ENCODE measurements around the gene NLRC5.

Gene NLRC5

GRCh38 chr16:56950051-56950450 lies 39.3 kb upstream of the NLRC5 start:
- no peak for TF ChIP-seq POLR2A (IDR thresholded peaks at IDR 0.05; ENCODE audit: low read depth, low read length)
- FAIRE-seq (no peak), DNase-seq (ENCODE audit: insufficient read length, low spot score) (no peak)

- DNase-seq (ENCODE audit: insufficient read length, low spot score) (no peak), FAIRE-seq (no peak)
- TF ChIP-seq POLR2A (IDR thresholded peaks at IDR 0.05; ENCODE audit: low read depth, low read length): no peak
These were observed 38.9 kb upstream of the NLRC5 start for GRCh38 chr16:56950455-56950854.

GRCh38 chr16:56950881-56951771 lies 38.2 kb upstream of the NLRC5 start:
- TF ChIP-seq POLR2A (IDR thresholded peaks at IDR 0.05; ENCODE audit: low read depth, low read length): no peak
- FAIRE-seq: no peak
- DNase-seq (ENCODE audit: insufficient read length, low spot score): peak; percentile 59

- no peak for TF ChIP-seq POLR2A (IDR thresholded peaks at IDR 0.05; ENCODE audit: low read depth, low read length)
- DNase-seq (ENCODE audit: insufficient read length, low spot score): no peak
- no peak for FAIRE-seq
These were observed 36.4 kb upstream of the NLRC5 start for GRCh38 chr16:56953006-56953405.

DNA sequence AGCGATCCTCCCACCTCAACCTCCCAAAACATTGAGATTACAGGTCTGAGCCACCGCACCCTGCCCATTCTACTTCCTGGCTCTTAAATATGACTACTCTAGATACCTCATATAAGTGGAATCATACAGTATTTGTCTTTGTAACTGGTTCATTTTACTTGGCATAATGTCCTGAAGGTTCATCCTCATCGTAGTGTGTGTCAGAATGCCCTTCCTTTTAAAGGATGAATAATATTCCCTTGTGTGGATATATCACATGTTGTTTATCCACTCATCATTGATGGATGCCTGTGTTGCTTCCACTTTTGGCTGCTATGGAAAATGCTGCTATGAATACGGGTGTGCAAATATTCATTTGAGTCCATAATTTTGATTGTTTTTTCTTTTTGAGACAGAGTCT lies 33.3 kb upstream of the NLRC5 start:
- no peak for TF ChIP-seq POLR2A (IDR thresholded peaks at IDR 0.05; ENCODE audit: low read depth, low read length)
- FAIRE-seq (no peak), DNase-seq (ENCODE audit: insufficient read length, low spot score) (no peak)

DNA sequence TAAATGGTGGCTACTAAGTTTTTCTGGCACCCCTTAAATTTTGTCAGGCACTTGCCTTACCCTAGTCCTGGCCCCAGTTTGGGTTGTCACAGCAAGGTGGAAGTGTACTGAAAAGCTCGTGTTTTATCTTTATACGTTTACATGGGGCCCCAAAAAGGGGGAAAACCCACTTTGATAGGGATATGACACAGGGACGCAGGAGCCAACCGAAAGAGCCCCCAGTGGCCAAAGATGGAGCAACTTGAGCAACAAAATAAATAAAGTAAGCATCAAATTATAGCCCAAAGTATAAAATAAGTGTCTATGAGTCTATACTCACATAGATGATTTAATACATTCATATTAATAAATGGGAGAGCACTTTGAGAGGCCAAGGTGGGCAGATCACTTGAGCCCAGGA lies 32.6 kb upstream of the NLRC5 start:
- DNase-seq (ENCODE audit: insufficient read length, low spot score) (no peak), FAIRE-seq (no peak)
- TF ChIP-seq POLR2A (IDR thresholded peaks at IDR 0.05; ENCODE audit: low read depth, low read length): no peak

GRCh38 chr16:56960681-56961281 lies 28.6 kb upstream of the NLRC5 start:
- no peak for TF ChIP-seq POLR2A (IDR thresholded peaks at IDR 0.05; ENCODE audit: low read depth, low read length)
- DNase-seq (ENCODE audit: insufficient read length, low spot score) (no peak), FAIRE-seq (no peak)

DNA sequence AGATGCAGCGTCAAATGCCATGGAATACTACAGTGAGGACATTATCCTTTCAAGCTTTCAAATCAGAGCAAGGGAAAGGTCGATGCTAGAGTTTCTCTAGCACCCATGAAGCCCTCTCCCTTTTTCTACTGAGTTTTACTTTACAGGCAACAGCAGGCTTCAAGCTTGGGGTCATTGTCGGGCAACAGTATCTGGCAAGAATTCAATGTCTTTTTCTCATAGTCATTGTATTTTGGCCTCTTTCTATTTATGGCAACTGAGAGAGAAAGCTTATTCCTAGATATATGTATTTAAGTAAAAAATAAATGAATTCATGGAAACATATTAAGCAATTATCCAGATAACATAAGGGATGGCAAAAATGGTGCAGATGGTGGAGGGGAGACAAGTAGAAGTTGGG lies 28.0 kb upstream of the NLRC5 start:
- TF ChIP-seq POLR2A (IDR thresholded peaks at IDR 0.05; ENCODE audit: low read depth, low read length): no peak
- FAIRE-seq: no peak

DNA sequence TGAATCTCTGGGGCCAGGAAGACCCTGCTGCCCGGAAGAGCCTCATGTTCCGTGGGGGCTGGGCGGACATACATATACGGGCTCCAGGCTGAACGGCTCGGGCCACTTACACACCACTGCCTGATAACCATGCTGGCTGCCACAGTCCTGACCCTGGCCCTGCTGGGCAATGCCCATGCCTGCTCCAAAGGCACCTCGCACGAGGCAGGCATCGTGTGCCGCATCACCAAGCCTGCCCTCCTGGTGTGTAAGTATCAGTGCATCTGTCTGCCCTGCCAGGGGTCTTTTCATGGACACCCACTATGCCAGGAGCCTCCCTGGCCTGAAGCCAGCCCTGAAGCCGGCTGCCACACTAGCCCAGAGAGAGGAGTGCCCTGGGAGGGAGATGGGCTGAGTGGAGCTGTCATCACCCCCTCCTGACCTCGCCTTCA lies 27.5 kb upstream of the NLRC5 start, which contains the start of gene CETP:
Gene CETP, plus strand, starts transcription at position 100 of the 431 bp plus-strand sequence. Its CDS starts 30 bp downstream, at position 130.
- FAIRE-seq (no peak), DNase-seq (ENCODE audit: insufficient read length, low spot score) (no peak)
- TF ChIP-seq POLR2A (IDR thresholded peaks at IDR 0.05; ENCODE audit: low read depth, low read length): no peak

More for the DNA sequence above, 28.0 kb upstream of the NLRC5 start:
- no peak for DNase-seq (ENCODE audit: insufficient read length, low spot score)

GRCh38 chr16:56964243-56965148 lies 24.9 kb upstream of the NLRC5 start:
- TF ChIP-seq POLR2A (IDR thresholded peaks at IDR 0.05; ENCODE audit: low read depth, low read length): no peak
- DNase-seq (ENCODE audit: insufficient read length, low spot score) (no peak), FAIRE-seq (no peak)

- TF ChIP-seq POLR2A (IDR thresholded peaks at IDR 0.05; ENCODE audit: low read depth, low read length): no peak
- FAIRE-seq (no peak), DNase-seq (ENCODE audit: insufficient read length, low spot score) (no peak)
These were observed 23.9 kb upstream of the NLRC5 start for GRCh38 chr16:56965149-56966092.

DNA sequence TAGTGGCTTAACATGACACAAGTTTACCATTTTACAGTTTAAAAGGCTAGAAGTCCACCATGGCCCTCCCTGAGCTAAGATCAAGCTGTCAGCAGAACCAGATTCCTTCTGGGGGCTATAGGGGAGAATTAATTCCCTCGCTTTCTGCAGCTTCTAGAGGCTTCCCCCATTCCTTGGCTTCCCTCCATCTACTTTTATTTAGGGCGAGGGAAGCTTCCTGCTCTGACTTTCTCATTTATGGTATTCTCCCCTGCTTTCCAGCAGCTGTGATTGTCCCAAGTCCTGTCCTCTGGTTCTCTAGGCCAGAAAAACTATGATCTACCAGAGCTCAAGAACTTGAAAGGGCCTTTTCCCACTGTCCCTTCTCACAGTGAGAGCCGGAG lies 23.3 kb upstream of the NLRC5 start:
- no peak for DNase-seq (ENCODE audit: insufficient read length, low spot score)
- no peak for TF ChIP-seq POLR2A (IDR thresholded peaks at IDR 0.05; ENCODE audit: low read depth, low read length)
- FAIRE-seq: no peak

GRCh38 chr16:56967733-56968132 lies 21.6 kb upstream of the NLRC5 start:
- DNase-seq (ENCODE audit: insufficient read length, low spot score): no peak
- no peak for TF ChIP-seq POLR2A (IDR thresholded peaks at IDR 0.05; ENCODE audit: low read depth, low read length)

More at GRCh38 chr16:56967733-56968132, 21.6 kb upstream of the NLRC5 start:
- FAIRE-seq: no peak
